Endothelial cell of hepatic sinusoid (primary cell): ENCODE data around the gene NOP16.

ENCODE experiments used
- in situ Hi-C: cut with HindIII; loops from 2 replicates; pipeline ENCODE4 v1.10.0; 2017; ENCODE audit warnings: low sequenced_read_pairs

NOP16 gene

GRCh38 chr5:176362233-176362490, 26.2 kb downstream of the NOP16 start:
- in situ Hi-C loops: no loop called here

- in situ Hi-C loops: no loop called here
Measured at GRCh38 chr5:176361437-176362232, 26.8 kb downstream of the NOP16 start, which contains the start of gene KIAA1191. Gene KIAA1191 (minus strand): TSS chr5:176361764. CDS start chr5:176359508, 2,256 bp downstream.

GRCh38 chr5:176360894-176361436, 27.4 kb downstream of the NOP16 start:
- in situ Hi-C loops: no loop called here

GRCh38 chr5:176359658-176360057, 28.7 kb downstream of the NOP16 start:
- in situ Hi-C loops: no loop called here

- in situ Hi-C loops: no loop called here
Measured at GRCh38 chr5:176356179-176356566, 32.2 kb downstream of the NOP16 start.

GRCh38 chr5:176355400-176356178, 32.8 kb downstream of the NOP16 start:
- in situ Hi-C loops: no loop called here

GRCh38 chr5:176353533-176353932, 34.9 kb downstream of the NOP16 start:
- in situ Hi-C loops: no loop called here

- in situ Hi-C loops: no loop called here
Measured at GRCh38 chr5:176352116-176352878, 36.1 kb downstream of the NOP16 start.

GRCh38 chr5:176350416-176350815, 38.0 kb downstream of the NOP16 start:
- in situ Hi-C loops: no loop called here

GRCh38 chr5:176342766-176343458, 45.5 kb downstream of the NOP16 start:
- in situ Hi-C loops: no loop called here

GRCh38 chr5:176342158-176342483, 46.3 kb downstream of the NOP16 start:
- in situ Hi-C loops: no loop called here

GRCh38 chr5:176341325-176342157, 46.9 kb downstream of the NOP16 start:
- in situ Hi-C loops: no loop called here

- in situ Hi-C loops: no loop called here
Measured at GRCh38 chr5:176339304-176339703, 49.1 kb downstream of the NOP16 start.

- in situ Hi-C loops: no loop called here
Measured at GRCh38 chr5:176337913-176338312, 50.5 kb downstream of the NOP16 start.

GRCh38 chr5:176334031-176334770, 54.2 kb downstream of the NOP16 start:
- in situ Hi-C loops: no loop called here
